K562 (cell line): ENCODE data around the gene PLXNA2.

Experiments
- SMAD3 ChIP-seq: fragments of 450-650 bp; formaldehyde crosslinking; conservative IDR thresholded peaks from 2 replicates; pipeline ENCODE4 v1.4.0; 2020; ENCODE audit warnings: mild to moderate bottlenecking
- ZNF232 ChIP-seq: sonication (generic); formaldehyde crosslinking; IDR thresholded peaks from 2 replicates; pipeline ENCODE4 v1.8.0; 2022; ENCODE audit warnings: mild to moderate bottlenecking, missing genetic modification reagents
- TF ChIP-seq, protein P1 (sequence below), 3 experiments: IDR thresholded peaks in 2 of 3; conservative IDR thresholded peaks in 1 of 3; 2 replicates each; pipeline ENCODE4 v1.5.1; 2011 to 2012; ENCODE audit warnings: low read length in 3 of 3, mild to moderate bottlenecking in 3 of 3, control low read depth in 2 of 3, improper control_type of control experiment in 1 of 3, inconsistent platforms in 1 of 3, low read depth in 1 of 3, mixed read lengths in 1 of 3, moderate library complexity in 1 of 3; ENCODE audit not compliant: insufficient read depth in 2 of 3

DNA sequence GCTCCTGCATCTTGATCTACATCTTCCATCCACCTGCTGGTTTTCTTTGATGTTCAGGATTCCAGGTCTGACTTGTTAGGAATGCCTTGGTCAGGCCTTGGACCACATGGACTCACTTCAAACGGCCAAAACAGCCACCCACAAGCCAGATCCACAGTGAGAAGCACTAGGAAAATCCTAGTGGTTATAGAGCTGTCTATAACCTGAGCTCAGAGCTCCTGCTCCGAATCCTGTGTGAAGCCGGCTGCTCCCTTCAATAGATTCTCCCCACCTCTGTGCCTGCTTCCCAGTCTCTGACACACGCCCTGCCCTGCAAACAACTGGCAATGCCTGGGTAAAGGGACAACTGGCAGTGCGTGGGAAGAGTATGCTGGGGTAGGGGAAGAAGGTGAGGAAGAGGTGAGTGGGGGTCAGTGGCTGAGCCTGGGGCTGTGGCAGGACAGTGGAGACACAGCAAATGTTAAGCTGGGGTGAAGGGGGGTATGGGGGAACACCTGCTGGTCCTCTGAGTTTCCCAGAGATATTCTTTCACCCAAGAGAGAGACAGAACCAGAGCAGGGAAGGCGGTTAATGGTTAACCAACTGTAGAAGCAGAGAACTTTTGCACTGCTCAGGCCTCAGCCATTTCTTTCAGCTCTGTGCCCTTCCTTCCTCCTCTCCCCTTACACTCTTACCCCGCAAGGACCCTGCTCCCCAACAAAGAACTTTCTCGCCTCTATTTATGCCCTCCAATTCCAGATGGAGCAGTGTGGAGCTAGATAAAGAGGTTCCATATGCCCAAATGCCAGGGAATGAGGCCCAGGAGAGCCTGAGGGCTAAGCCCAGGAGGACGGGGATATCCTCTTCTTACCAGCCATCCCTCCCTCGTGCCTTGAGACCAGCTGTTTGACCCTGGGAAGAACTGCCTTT lies 4.5 kb downstream of the PLXNA2 start:
- TF ChIP-seq SMAD3 (no peak), ZNF232 (CRISPR knock-in tag) (no peak)
- TF ChIP-seq, protein P1, sequence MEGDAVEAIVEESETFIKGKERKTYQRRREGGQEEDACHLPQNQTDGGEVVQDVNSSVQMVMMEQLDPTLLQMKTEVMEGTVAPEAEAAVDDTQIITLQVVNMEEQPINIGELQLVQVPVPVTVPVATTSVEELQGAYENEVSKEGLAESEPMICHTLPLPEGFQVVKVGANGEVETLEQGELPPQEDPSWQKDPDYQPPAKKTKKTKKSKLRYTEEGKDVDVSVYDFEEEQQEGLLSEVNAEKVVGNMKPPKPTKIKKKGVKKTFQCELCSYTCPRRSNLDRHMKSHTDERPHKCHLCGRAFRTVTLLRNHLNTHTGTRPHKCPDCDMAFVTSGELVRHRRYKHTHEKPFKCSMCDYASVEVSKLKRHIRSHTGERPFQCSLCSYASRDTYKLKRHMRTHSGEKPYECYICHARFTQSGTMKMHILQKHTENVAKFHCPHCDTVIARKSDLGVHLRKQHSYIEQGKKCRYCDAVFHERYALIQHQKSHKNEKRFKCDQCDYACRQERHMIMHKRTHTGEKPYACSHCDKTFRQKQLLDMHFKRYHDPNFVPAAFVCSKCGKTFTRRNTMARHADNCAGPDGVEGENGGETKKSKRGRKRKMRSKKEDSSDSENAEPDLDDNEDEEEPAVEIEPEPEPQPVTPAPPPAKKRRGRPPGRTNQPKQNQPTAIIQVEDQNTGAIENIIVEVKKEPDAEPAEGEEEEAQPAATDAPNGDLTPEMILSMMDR (IDR thresholded peaks at IDR 0.05 in 2 of 3, conservative IDR thresholded peaks at IDR 0.05 in 1 of 3; ENCODE audit: insufficient read depth in 2 of 3, low read depth in 1 of 3, low read length in 3 of 3) = no peak
